Measurements from ENCODE around the gene PLXDC1. TPM values are rescaled to one million over a fixed set of nuclear protein-coding genes. Genes with fewer than 3 reads are reported as not detected.

PLXDC1 gene
- total and polyA plus RNA-seq, 2 of the 13 experiments (the other 11 are each of a cell fraction or from before 2014, with no cell fraction given) = not detected

- TF ChIP-seq FOXP4 (CRISPR knock-in tag; IDR thresholded peaks at IDR 0.05) = 0 out of 2 replicates have a peak, but pooled peaks have one; percentile 2
- no peak for TF ChIP-seq PHB2 (IDR thresholded peaks at IDR 0.05; ENCODE audit: partially characterized antibody)
- 0 out of 2 replicates have a peak, but pooled peaks have one; percentile 22 for TF ChIP-seq SALL1 (CRISPR knock-in tag; IDR thresholded peaks at IDR 0.05)
- TF ChIP-seq CBX1 (IDR thresholded peaks at IDR 0.05; ENCODE audit: low read depth) = peak; percentile 46
- TF ChIP-seq SP2 (CRISPR knock-in tag; IDR thresholded peaks at IDR 0.05) = peak; percentile 79
- peak; percentile 72 for TF ChIP-seq NFYB (CRISPR knock-in tag; IDR thresholded peaks at IDR 0.05)
- peak; percentile 17; the same call in 1 of the 2 replicates for TF ChIP-seq HOXA3 (CRISPR knock-in tag; IDR thresholded peaks at IDR 0.05)
- TF ChIP-seq, protein P1, sequence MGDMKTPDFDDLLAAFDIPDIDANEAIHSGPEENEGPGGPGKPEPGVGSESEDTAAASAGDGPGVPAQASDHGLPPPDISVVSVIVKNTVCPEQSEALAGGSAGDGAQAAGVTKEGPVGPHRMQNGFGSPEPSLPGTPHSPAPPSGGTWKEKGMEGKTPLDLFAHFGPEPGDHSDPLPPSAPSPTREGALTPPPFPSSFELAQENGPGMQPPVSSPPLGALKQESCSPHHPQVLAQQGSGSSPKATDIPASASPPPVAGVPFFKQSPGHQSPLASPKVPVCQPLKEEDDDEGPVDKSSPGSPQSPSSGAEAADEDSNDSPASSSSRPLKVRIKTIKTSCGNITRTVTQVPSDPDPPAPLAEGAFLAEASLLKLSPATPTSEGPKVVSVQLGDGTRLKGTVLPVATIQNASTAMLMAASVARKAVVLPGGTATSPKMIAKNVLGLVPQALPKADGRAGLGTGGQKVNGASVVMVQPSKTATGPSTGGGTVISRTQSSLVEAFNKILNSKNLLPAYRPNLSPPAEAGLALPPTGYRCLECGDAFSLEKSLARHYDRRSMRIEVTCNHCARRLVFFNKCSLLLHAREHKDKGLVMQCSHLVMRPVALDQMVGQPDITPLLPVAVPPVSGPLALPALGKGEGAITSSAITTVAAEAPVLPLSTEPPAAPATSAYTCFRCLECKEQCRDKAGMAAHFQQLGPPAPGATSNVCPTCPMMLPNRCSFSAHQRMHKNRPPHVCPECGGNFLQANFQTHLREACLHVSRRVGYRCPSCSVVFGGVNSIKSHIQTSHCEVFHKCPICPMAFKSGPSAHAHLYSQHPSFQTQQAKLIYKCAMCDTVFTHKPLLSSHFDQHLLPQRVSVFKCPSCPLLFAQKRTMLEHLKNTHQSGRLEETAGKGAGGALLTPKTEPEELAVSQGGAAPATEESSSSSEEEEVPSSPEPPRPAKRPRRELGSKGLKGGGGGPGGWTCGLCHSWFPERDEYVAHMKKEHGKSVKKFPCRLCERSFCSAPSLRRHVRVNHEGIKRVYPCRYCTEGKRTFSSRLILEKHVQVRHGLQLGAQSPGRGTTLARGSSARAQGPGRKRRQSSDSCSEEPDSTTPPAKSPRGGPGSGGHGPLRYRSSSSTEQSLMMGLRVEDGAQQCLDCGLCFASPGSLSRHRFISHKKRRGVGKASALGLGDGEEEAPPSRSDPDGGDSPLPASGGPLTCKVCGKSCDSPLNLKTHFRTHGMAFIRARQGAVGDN (CRISPR knock-in tag; IDR thresholded peaks at IDR 0.05) = peak; percentile 26; the same call in 1 of the 2 replicates
- peak; percentile 24 for TF ChIP-seq ASH2L (IDR thresholded peaks at IDR 0.05; ENCODE audit: insufficient read length, low read depth, low read length)
These were observed 13.3 kb upstream of the PLXDC1 start (continued) for GRCh38 chr17:39164675-39165143.
